NT2/D1 (cell line): ENCODE measurements around the gene CACNA1C.

ENCODE experiments used
- YY1 ChIP-seq: IDR thresholded peaks from 2 replicates; pipeline ENCODE4 v1.6.1; 2011; ENCODE audit not compliant: insufficient read length, insufficient read depth
- ZNF274 ChIP-seq: IDR thresholded peaks from 2 replicates; pipeline ENCODE4 v1.6.1; 2011; ENCODE audit warnings: mild to moderate bottlenecking, low read depth, low read length

DNA sequence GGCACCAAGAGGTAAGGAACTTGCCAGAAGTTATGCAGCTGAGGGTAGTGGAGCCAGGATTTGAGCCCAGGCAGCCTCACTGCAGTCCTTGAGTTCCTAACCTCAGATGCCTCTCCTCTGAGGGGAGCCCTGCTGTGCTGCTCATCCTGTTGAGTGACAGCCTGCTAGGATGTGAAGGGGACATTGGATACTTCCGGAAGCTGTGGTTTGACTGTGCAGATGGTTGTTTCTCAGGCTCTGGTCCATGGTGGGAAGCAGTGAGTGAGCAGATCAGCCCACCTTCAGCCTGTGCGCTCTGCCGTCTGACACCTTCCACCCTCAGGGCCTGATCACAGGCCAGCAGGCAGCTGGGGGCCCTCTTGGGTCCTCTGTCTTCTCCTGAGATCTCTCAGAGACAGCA, 253.2 kb downstream of the CACNA1C start:
- TF ChIP-seq YY1 (no peak), ZNF274 (no peak)
